Natural killer cell (primary cell): Measurements from ENCODE around the gene STX7. TPM values are rescaled to one million over a fixed set of nuclear protein-coding genes. Genes with fewer than 3 reads are reported as not detected.
A peak's percentile ranks its signal among the peaks of the same experiment; 100 is the strongest.
"Not testable (repeated sequence)": the region's sequence is repeated elsewhere in the genome, so short reads cannot be mapped to it uniquely, and the experiment has no call there.

Experiments
- ATAC-seq, 3 donors: fragments of 150-1000 bp in 2 of 3; fragments of 200-7000 bp in 1 of 3; cut with Tn5 transposase; 1 replicate in 1 of 3; 2 replicates in 2 of 3; pipeline ENCODE4 v1.10.0; 2021; ENCODE audit warnings: mild to moderate bottlenecking in 2 of 3, moderate library complexity in 2 of 3
- DNase-seq, 2 donors: peaks; one replicate each; pipeline versions ENCODE4 v3.0.0 to v3.0.0-alpha.2; 2013 to 2021; ENCODE audit warnings: mixed read lengths in 1 of 2
- H3K27ac ChIP-seq: one replicate; pipeline ENCODE4 v1.5.1; 2013; ENCODE audit warnings: mild to moderate bottlenecking, low read length
- H3K27me3 ChIP-seq: one replicate; pipeline ENCODE4 v1.6.1; 2013; ENCODE audit warnings: low read length; ENCODE audit not compliant: control insufficient read depth, insufficient read depth
- H3K36me3 ChIP-seq: one replicate; pipeline ENCODE4 v1.6.1; 2013; ENCODE audit warnings: low read length; ENCODE audit not compliant: control insufficient read depth, insufficient read depth
- H3K4me1 ChIP-seq: one replicate; pipeline ENCODE4 v1.6.1; 2013; ENCODE audit warnings: low read length; ENCODE audit not compliant: control insufficient read depth, insufficient read depth
- H3K4me3 ChIP-seq: one replicate; pipeline ENCODE4 v1.5.1; 2013; ENCODE audit warnings: low read length
- H3K9me3 ChIP-seq: one replicate; pipeline ENCODE4 v1.6.1; 2013; ENCODE audit warnings: low read length; ENCODE audit not compliant: control insufficient read depth, insufficient read depth
- H3K27ac Mint-ChIP-seq, 2 donors: one replicate each; pipeline ENCODE4 v1.8.0; 2022; ENCODE audit warnings: mild to moderate bottlenecking in 2 of 2, mixed read lengths in 2 of 2, moderate library complexity in 1 of 2
- H3K27me3 Mint-ChIP-seq, 2 donors: one replicate each; pipeline ENCODE4 v1.8.0; 2022; ENCODE audit warnings: low read depth in 2 of 2, mixed read lengths in 2 of 2
- H3K36me3 Mint-ChIP-seq: one replicate; pipeline ENCODE4 v1.8.0; 2022; ENCODE audit warnings: mixed read lengths
- H3K4me1 Mint-ChIP-seq, 2 donors: one replicate each; pipeline ENCODE4 v1.8.0; 2022; ENCODE audit warnings: mixed read lengths in 2 of 2
- H3K4me3 Mint-ChIP-seq: one replicate; pipeline ENCODE4 v1.8.0; 2022; ENCODE audit warnings: mild to moderate bottlenecking, moderate library complexity, mixed read lengths
- H3K9me3 Mint-ChIP-seq, 2 donors: one replicate each; pipeline ENCODE4 v1.8.0; 2022; ENCODE audit warnings: mixed read lengths in 2 of 2
- CTCF ChIP-seq: fragments of 200-600 bp; IDR thresholded peaks from one replicate; pipeline ENCODE4 v1.8.0; 2022; ENCODE audit warnings: antibody characterized with exemption
- WGBS: methylation state at CpG from one replicate; pipeline ENCODE4 v1.1.7; 2013; ENCODE audit warnings: missing lambda C conversion rate; ENCODE audit not compliant: insufficient coverage; 5-methylcytosine and 5-hydroxymethylcytosine counted together
- intact Hi-C: fragments of 100-400 bp; cut with micrococcal nuclease; formaldehyde crosslinking; loops from one replicate; pipeline ENCODE4 v1.14.2; 2022
- total RNA-seq, 4 donors: library from RNA; stranded (reverse); fragments of 120-200 nt in 1 of 4; gene quantifications; one replicate each; pipeline versions ENCODE4 v1.2.3 to v1.2.4, GENCODE V29; 2013 to 2022

STX7 gene
- 10 to 100 TPM; 37.3 to 49.9 (median 39.5) TPM for total RNA-seq
- 110 TPM for total RNA-seq (2013)

GRCh38 chr6:132512638-132513632 lies at the start of gene STX7:
Gene STX7 (minus strand): TSS chr6:132513116. CDS start chr6:132503530, 9,586 bp downstream.
- Mint-ChIP-seq H3K27ac (peak within 1 kb of the TSS; percentile 83 to 86), H3K9me3 (no peaks in the 10 kb centered on the region), H3K4me3 (peak within 1 kb of the TSS; percentile 99), H3K27me3 (peaks cover 8% of the 10 kb centered on the region in 2 donors), H3K36me3 (no peaks in the 10 kb centered on the region), H3K4me1 (peaks cover 38 to 50% of the 10 kb centered on the region in 2 donors)
- WGBS, result under 1% methylated on average over 66 of the region's 67 CpGs
- peaks cover 6% of the 10 kb centered on the region for H3K4me1 ChIP-seq
- peak within 1 kb of the TSS; percentile 66 for H3K27ac ChIP-seq
- intact Hi-C loops, result loop anchor here (5.0 kb wide), 1 partner anchor 299 kb away; the partner anchor contains the start of gene RPS12
- peak; percentile 79 to 92 for DNase-seq
- H3K9me3 ChIP-seq, result no peaks in the 10 kb centered on the region
- no peak for TF ChIP-seq CTCF
- H3K36me3 ChIP-seq, result peaks cover 4% of the 10 kb centered on the region
- H3K4me3 ChIP-seq, result peak within 1 kb of the TSS; percentile 76
- ATAC-seq, result peak; percentile 92 to 96 (median 95)
- no peaks in the 10 kb centered on the region for H3K27me3 ChIP-seq

- H3K9me3 Mint-ChIP-seq, H3K27ac ChIP-seq, H3K27ac Mint-ChIP-seq, H3K36me3 ChIP-seq, ATAC-seq, intact Hi-C loops, DNase-seq, H3K4me3 ChIP-seq, H3K4me3 Mint-ChIP-seq, H3K36me3 Mint-ChIP-seq, H3K4me1 ChIP-seq, H3K27me3 ChIP-seq, H3K9me3 ChIP-seq, H3K4me1 Mint-ChIP-seq: not testable (repeated sequence)
- WGBS, result 65% methylated on average over 2 of the region's 3 CpGs
- peaks cover 8 to 11% of the 10 kb centered on the region in 2 donors for H3K27me3 Mint-ChIP-seq
These were observed 47.2 kb upstream of the STX7 start for GRCh38 chr6:132560087-132560486.

- no peak within 1 kb of the TSS for H3K4me3 ChIP-seq
- no CpG with 5 or more reads among the region's 2 CpGs for WGBS
- H3K9me3 ChIP-seq, result no peaks in the 10 kb centered on the region
- no peaks in the 10 kb centered on the region for H3K4me1 ChIP-seq
- Mint-ChIP-seq H3K9me3 (no peaks in the 10 kb centered on the region), H3K4me1 (no peaks in the 10 kb centered on the region), H3K4me3 (no peak within 1 kb of the TSS), H3K27ac (no peak within 1 kb of the TSS), H3K27me3 (peaks cover 7 to 17% of the 10 kb centered on the region in 2 donors), H3K36me3 (no peaks in the 10 kb centered on the region)
- H3K27me3 ChIP-seq, result peaks cover 2% of the 10 kb centered on the region
- intact Hi-C loops, result no loop called here
- no peak within 1 kb of the TSS for H3K27ac ChIP-seq
- no peaks in the 10 kb centered on the region for H3K36me3 ChIP-seq
- DNase-seq, result no peak
- ATAC-seq, result no peak
- no peak for TF ChIP-seq CTCF
These were observed 39.5 kb upstream of the STX7 start, which contains the start of gene TAAR8 for GRCh38 chr6:132552372-132552771. Gene TAAR8 (plus strand): TSS chr6:132552672. CDS start chr6:132552693, 21 bp downstream.

- Mint-ChIP-seq H3K9me3 (no peaks in the 10 kb centered on the region), H3K4me3 (no peak overlapping the region), H3K27me3 (peaks cover 7 to 17% of the 10 kb centered on the region in 2 donors), H3K4me1 (no peaks in the 10 kb centered on the region), H3K27ac (no peak overlapping the region), H3K36me3 (no peaks in the 10 kb centered on the region)
- no peak for DNase-seq
- Histone ChIP-seq H3K9me3 (no peaks in the 10 kb centered on the region), H3K27me3 (no peaks in the 10 kb centered on the region), H3K4me3 (no peak overlapping the region), H3K27ac (no peak overlapping the region), H3K4me1 (no peaks in the 10 kb centered on the region), H3K36me3 (no peaks in the 10 kb centered on the region)
- WGBS, result 89% methylated on average over 4 of the region's 4 CpGs
- TF ChIP-seq CTCF, result no peak
- ATAC-seq, result no peak
- intact Hi-C loops, result no loop called here
These were observed 38.3 kb upstream of the STX7 start for GRCh38 chr6:132551214-132551613.
